RWPE2 (cell line): ENCODE data around the gene ADM.

Experiments used
- ATAC-seq: fragments of 200-7000 bp; cut with Tn5 transposase; 3 replicates; pipeline ENCODE4 v1.9.1; 2021; ENCODE audit warnings: low read depth
- DNase-seq: peaks from one replicate; pipeline ENCODE4 v3.0.0-alpha.2; 2020; ENCODE audit warnings: low spot score
- H3K27ac ChIP-seq: fragments of 450-650 bp; 2 replicates; pipeline ENCODE4 v1.5.1; 2017; ENCODE audit warnings: mild to moderate bottlenecking; ENCODE audit not compliant: poor library complexity, severe bottlenecking
- H3K27me3 ChIP-seq: fragments of 250-450 bp; sonication (Bioruptor Pico); 2 replicates; pipeline ENCODE4 v1.5.1; 2021; ENCODE audit warnings: mild to moderate bottlenecking, moderate library complexity; ENCODE audit not compliant: insufficient read depth, poor library complexity, severe bottlenecking
- H3K36me3 ChIP-seq: fragments of 250-450 bp; sonication (Bioruptor Pico); 2 replicates; pipeline ENCODE4 v1.5.1; 2020; ENCODE audit warnings: low read depth, mild to moderate bottlenecking, moderate library complexity
- H3K4me1 ChIP-seq: fragments of 250-450 bp; sonication (Bioruptor Pico); 2 replicates; pipeline ENCODE4 v1.5.1; 2021; ENCODE audit warnings: mild to moderate bottlenecking, moderate library complexity; ENCODE audit not compliant: insufficient read depth, poor library complexity, severe bottlenecking
- H3K4me3 ChIP-seq: fragments of 250-450 bp; sonication (Bioruptor Pico); 2 replicates; pipeline ENCODE4 v1.5.1; 2021; ENCODE audit warnings: mild to moderate bottlenecking, moderate library complexity; ENCODE audit not compliant: severe bottlenecking
- H3K9me3 ChIP-seq: fragments of 250-450 bp; sonication (Bioruptor Pico); 2 replicates; pipeline ENCODE4 v1.5.1; 2021; ENCODE audit warnings: mild to moderate bottlenecking, moderate library complexity; ENCODE audit not compliant: severe bottlenecking
- CTCF ChIP-seq: fragments of 450-650 bp; IDR thresholded peaks from one replicate; pipeline ENCODE4 v1.5.1; 2017; ENCODE audit warnings: mild to moderate bottlenecking, moderate library complexity; ENCODE audit not compliant: poor library complexity, severe bottlenecking

ADM gene

DNA sequence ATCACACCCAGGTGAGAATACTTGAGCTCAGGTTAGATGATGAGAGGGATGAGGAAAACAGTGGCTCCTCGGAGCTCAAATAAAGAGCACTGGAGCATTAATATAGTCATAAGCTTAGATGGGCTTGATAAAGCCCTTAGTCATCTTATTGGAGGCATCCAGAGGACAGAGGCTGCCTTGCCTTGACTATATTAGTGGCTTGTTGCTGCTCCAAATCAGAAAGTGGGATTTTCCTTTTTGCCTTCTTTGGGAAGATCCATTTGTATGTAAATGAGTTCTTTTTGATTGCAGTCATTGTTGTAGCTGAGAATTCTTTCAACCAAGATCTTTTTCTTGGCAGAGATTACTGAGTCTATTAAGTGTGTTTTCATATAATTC is 18.9 kb downstream of the ADM start:
- no peak for TF ChIP-seq CTCF
- ATAC-seq: no peak
- Histone ChIP-seq H3K27me3 (no peaks in the 10 kb centered on the region), H3K27ac (no peak overlapping the region), H3K4me3 (no peak overlapping the region), H3K4me1 (peaks cover 11% of the 10 kb centered on the region), H3K36me3 (no peaks in the 10 kb centered on the region), H3K9me3 (no peaks in the 10 kb centered on the region)
- no peak for DNase-seq

DNA sequence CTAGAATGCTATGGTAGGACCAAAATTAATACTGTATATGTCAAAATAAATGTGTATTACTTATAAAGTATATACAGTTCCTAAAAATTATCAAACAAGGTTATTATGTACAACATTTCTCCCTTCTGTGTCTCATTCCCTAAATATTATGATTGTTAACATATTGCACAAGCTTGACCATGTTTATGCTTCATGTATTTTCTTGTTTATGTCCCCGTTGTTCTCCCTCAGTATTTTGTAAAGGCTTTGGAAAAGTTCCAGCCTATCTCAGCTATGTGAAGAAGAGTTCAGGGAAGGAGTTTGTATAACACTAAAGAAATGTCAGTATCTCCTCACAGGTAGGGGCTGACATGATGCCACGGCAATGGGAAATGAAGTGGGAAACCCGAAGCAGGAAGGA is 19.6 kb downstream of the ADM start:
- Histone ChIP-seq H3K36me3 (no peaks in the 10 kb centered on the region), H3K4me3 (no peak overlapping the region), H3K9me3 (no peaks in the 10 kb centered on the region), H3K27ac (no peak overlapping the region), H3K27me3 (no peaks in the 10 kb centered on the region), H3K4me1 (peaks cover 16% of the 10 kb centered on the region)
- TF ChIP-seq CTCF: no peak
- DNase-seq: no peak
- ATAC-seq: no peak

GRCh38 chr11:10325277-10326011 is 20.6 kb downstream of the ADM start:
- ATAC-seq: peak; percentile 11; the same call in 1 of the 3 replicates
- Histone ChIP-seq H3K27me3 (no peaks in the 10 kb centered on the region), H3K4me1 (peaks cover 23% of the 10 kb centered on the region), H3K9me3 (no peaks in the 10 kb centered on the region), H3K4me3 (no peak overlapping the region), H3K27ac (no peak overlapping the region), H3K36me3 (no peaks in the 10 kb centered on the region)
- DNase-seq: no peak
- TF ChIP-seq CTCF: no peak

DNA sequence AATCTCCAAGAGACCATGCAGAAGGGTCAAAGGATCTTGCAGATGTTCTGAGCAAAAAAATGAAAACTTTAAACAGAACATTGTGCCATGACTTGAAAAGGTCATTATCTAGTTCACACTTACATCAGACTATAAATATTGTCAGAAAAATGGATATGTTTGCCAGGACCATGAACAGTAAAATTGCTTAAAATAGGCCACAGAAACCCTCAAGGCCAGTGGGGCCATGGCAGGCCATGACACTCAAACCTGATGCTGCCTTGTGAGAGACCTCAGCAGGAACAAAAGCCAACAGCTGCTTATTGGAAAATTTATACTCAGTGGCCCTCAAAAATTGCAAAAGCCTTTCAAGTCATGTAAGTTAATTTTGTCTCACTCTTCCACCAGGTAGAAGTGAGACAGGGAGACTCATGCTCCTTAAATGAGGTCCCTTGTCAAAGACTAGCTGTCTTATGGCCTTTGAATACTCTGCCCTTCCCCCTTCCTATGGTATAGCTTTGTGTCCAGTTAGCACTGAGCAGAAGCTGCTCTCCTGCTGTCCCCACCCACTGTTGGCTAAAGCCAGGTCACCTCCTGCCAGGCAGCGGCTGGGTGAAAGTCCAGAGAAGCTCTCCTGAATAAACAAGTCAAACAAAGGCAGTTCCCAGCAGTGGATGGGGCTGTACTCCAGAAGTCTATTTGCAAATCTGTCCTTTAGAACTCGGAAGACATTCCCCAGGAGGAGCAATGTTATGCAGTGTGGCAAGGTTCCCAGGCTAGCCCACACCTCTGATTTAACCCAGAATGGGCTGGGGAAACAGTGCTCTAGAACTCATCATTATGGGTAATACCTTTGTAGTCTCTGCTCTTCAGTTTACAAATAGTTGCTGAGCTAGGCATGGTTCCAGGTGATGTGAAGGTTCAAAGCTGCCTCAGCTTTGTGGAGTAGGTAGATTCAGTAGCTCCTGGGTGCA is 21.4 kb downstream of the ADM start:
- H3K36me3 ChIP-seq: no peaks in the 10 kb centered on the region
- H3K4me3 ChIP-seq: no peak overlapping the region
- no peaks in the 10 kb centered on the region for H3K9me3 ChIP-seq
- TF ChIP-seq CTCF: no peak
- no peaks in the 10 kb centered on the region for H3K27me3 ChIP-seq
- ATAC-seq: no peak
- no peak overlapping the region for H3K27ac ChIP-seq
- no peak for DNase-seq
- H3K4me1 ChIP-seq: peaks cover 23% of the 10 kb centered on the region
